Left renal cortex interstitium (tissue), 4 donors: ENCODE results near the gene INPP5D. TPM values are rescaled to one million over a fixed set of nuclear protein-coding genes. Genes with fewer than 3 reads are reported as not detected.
"Not testable (repeated sequence)": the region's sequence is repeated elsewhere in the genome, so short reads cannot be mapped to it uniquely, and the experiment has no call there.

ENCODE experiments used
- DNase-seq, 4 donors: peaks; one replicate each; pipeline ENCODE4 v3.0.0-alpha.2; 2013; ENCODE audit warnings: low read depth in 4 of 4, low spot score in 2 of 4, missing footprints in 1 of 4
- polyA plus RNA-seq, 4 donors: library from polyadenylated mRNA; unstranded; fragments of 120-200 nt; gene quantifications; one replicate each; pipeline ENCODE4 v1.2.1, GENCODE V29; 2013; ENCODE audit not compliant: insufficient read length in 4 of 4

The INPP5D gene
- polyA plus RNA-seq, 4 donors, result 6.1 to 8.7 (median 7.6) TPM

- DNase-seq, result no peak
Observed at GRCh38 chr2:233112776-233113452, 52.8 kb downstream of the INPP5D start.

- DNase-seq, result no peak
Observed at GRCh38 chr2:233114421-233114861, 54.3 kb downstream of the INPP5D start.

DNA sequence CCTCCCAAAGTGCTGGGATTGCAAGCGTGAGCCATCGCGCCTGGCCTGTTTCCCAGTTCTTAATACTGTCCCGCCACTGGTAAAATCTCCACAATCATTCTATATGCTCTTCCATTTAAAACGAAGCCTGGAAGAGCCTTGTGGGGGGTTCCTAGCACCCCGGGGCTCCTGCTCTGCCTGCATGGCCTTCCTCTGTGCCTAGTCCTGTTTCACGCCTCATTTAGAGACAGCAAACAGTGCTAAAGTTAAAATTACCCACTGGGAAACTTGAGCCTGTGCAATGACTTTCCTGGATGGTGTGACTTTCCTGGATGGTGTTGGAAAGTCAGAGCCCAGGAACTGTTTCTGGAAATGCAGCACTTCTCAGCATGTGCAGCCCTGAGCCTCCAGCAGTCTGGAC is 55.0 kb downstream of the INPP5D start:
- DNase-seq, result no peak

GRCh38 chr2:233115741-233116140 is 55.6 kb downstream of the INPP5D start:
- DNase-seq, result no peak

- no peak for DNase-seq
Observed at GRCh38 chr2:233116946-233117345, 56.8 kb downstream of the INPP5D start.

- no peak for DNase-seq
Observed at GRCh38 chr2:233117351-233117750, 57.2 kb downstream of the INPP5D start.

- no peak for DNase-seq
Observed at GRCh38 chr2:233117811-233118647, 57.9 kb downstream of the INPP5D start.

DNA sequence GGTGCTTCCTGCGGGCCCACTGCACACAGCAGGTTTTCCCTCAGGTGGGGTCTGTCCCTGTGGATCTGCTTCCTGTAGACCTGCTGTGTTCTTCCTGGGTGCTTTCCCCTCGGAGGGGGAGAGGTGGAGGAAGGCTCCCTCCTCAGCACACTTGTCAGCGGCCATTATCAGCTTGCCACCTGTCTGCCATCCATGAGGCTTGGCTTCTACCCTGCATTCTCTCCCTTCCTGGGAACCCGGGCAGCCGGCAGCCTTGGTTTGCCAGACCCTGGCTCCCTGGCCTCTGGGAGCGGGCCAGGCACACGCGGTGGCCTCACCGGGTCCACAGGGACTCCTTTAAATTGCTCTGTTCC is 58.5 kb downstream of the INPP5D start:
- DNase-seq, result no peak

- DNase-seq, result no peak
Observed at GRCh38 chr2:233119123-233119522, 59.0 kb downstream of the INPP5D start.

GRCh38 chr2:233119806-233120205 is 59.7 kb downstream of the INPP5D start:
- no peak for DNase-seq

DNA sequence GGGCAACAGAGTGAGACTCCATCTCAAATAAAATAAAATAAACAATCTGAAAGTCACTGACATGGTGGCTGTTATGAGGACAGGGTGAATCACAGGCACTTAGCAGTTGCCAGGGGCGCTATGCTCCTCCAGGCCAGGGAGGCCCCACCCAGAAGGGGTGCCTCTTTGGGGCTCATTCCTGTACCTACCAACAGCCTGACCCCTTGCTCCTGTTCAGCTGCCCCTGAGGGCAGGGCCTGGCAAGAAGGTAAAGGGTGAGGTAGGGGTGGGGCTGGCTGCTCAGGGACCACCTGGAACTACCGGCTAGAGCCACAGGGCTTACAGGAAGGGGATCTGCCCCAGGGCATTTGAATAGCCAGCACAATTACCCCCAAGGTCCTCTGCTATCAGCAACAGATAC is 60.3 kb downstream of the INPP5D start:
- no peak for DNase-seq

- no peak for DNase-seq
Observed at GRCh38 chr2:233121856-233122255, 61.7 kb downstream of the INPP5D start.

GRCh38 chr2:233122541-233122940 is 62.4 kb downstream of the INPP5D start:
- DNase-seq, result no peak

- not testable (repeated sequence) for DNase-seq
Observed at GRCh38 chr2:233123576-233123975, 63.4 kb downstream of the INPP5D start.

GRCh38 chr2:233124421-233125080 is 64.4 kb downstream of the INPP5D start:
- no peak for DNase-seq

- no peak for DNase-seq
Observed at GRCh38 chr2:233125455-233126065, 65.4 kb downstream of the INPP5D start.

- DNase-seq, result no peak
Observed at GRCh38 chr2:233129351-233129978, 69.3 kb downstream of the INPP5D start.

DNA sequence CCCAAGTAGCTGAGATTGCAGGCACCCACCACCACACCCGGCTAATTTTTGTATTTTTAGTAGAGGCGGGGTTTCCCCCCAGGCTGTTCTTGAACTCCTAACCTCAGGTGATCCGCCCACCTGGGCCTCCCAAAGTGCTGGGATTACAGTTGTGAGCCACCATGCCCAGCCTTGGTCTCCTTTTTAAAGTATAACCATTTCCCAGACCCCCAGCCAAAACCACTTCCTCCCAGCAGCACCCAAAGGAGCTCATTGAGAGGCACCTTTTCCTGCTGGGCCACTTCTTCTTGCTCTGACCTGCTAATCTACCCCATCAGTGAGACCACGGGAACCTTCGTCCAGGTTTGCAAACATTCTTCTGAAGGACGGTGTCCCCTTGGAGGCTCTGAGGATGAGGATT is 69.9 kb downstream of the INPP5D start:
- no peak for DNase-seq

DNA sequence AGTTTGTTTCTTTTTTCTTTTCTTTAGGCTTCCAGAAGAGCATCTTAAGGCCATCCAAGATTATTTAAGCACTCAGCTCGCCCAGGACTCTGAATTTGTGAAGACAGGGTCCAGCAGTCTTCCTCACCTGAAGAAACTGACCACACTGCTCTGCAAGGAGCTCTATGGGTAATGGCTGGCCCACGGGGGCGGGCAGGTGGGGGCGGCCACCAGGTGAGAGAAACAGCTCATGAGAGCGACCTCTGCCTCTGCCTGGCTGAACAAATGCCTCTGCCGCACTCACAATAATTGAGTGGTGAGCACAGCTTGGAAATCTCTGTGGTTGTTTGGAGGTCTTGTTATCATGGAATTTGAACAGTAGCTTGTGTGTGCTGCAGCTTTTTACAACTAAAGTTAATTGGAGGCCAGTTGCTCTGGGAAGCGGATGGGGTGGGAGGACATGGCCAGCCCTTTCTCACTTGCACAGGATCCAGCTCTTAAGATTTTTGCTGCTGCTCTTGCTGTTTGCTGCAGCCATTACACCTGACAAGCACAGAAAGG is 70.4 kb downstream of the INPP5D start:
- peak in 2 of 4 donors; percentile 4 to 10 for DNase-seq

DNA sequence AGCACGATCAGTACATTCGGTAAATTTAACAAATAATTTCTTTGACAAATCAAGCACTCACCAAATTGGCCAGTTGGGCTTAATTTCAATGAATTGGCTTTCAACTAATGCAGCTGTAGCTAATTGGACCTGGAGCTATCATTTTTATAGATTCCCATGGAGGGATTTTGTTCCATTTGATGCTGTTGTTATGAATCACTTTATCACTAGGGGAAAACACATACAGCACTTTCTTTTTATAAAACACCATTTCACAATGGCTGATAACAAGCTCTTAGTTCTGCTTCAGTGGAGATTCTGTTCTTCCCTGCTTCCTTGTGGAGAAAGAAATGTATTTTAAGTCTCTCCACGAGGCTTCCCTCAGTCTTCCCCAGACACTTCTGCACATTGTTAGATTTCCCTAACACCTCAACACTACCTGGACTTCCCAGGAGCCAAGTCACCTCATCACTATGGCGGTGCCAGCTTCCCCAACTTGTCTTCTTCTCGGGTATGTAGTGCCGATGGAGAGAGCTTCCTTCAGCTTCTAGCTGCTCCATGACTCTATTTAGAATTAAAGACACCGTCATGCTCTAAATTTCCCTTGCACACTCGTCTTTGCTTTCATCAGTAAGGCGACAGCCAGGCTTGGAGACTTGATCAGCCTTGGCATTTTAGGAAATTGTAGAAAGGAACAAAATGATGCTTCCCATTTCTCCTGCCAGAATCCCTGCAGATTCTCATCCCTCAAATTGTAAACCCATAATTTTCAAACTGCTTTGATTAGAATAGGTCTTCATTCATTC is 72.0 kb downstream of the INPP5D start:
- no peak for DNase-seq
